HG02973 (cell line): ENCODE results near the gene DHX57.
"Not testable (repeated sequence)": the region's sequence is repeated elsewhere in the genome, so short reads cannot be mapped to it uniquely, and the experiment has no call there.

Source experiments
- ATAC-seq: cut with Tn5 transposase; IDR thresholded peaks from one replicate; pipeline ENCODE4 v1.9.1; 2021; ENCODE audit warnings: moderate library complexity; ENCODE audit not compliant: unreplicated experiment

The DHX57 gene

GRCh38 chr2:38873763-38874162, 2.0 kb downstream of the DHX57 start:
- no peak for ATAC-seq

GRCh38 chr2:38871432-38871831, 4.3 kb downstream of the DHX57 start:
- no peak for ATAC-seq

- no peak for ATAC-seq
Measured at GRCh38 chr2:38866773-38867443, 8.8 kb downstream of the DHX57 start.

- no peak for ATAC-seq
Measured at GRCh38 chr2:38863061-38863695, 12.6 kb downstream of the DHX57 start.

GRCh38 chr2:38862476-38862875, 13.3 kb downstream of the DHX57 start:
- ATAC-seq: no peak

- no peak for ATAC-seq
Measured at GRCh38 chr2:38856165-38856564, 19.6 kb downstream of the DHX57 start.

GRCh38 chr2:38850045-38850444, 25.7 kb downstream of the DHX57 start:
- ATAC-seq: peak; percentile 82

GRCh38 chr2:38836791-38837190, 38.9 kb downstream of the DHX57 start:
- peak; percentile 8 for ATAC-seq

GRCh38 chr2:38835990-38836389, 39.7 kb downstream of the DHX57 start:
- peak; percentile 89 for ATAC-seq

- no peak for ATAC-seq
Measured at GRCh38 chr2:38835015-38835601, 40.6 kb downstream of the DHX57 start.

- ATAC-seq: no peak
Measured at GRCh38 chr2:38830526-38831159, 45.1 kb downstream of the DHX57 start.

GRCh38 chr2:38829971-38830370, 45.8 kb downstream of the DHX57 start:
- no peak for ATAC-seq

GRCh38 chr2:38828460-38828859, 47.3 kb downstream of the DHX57 start:
- ATAC-seq: no peak

- not testable (repeated sequence) for ATAC-seq
Measured at GRCh38 chr2:38827539-38828145, 48.1 kb downstream of the DHX57 start.

- ATAC-seq: no peak
Measured at GRCh38 chr2:38825956-38826355, 49.8 kb downstream of the DHX57 start.

- ATAC-seq: no peak
Measured at GRCh38 chr2:38824906-38825305, 50.8 kb downstream of the DHX57 start.

GRCh38 chr2:38823386-38823785, 52.3 kb downstream of the DHX57 start:
- ATAC-seq: no peak

- ATAC-seq: no peak
Measured at GRCh38 chr2:38818565-38818964, 57.2 kb downstream of the DHX57 start.

- ATAC-seq: no peak
Measured at GRCh38 chr2:38815936-38816335, 59.8 kb downstream of the DHX57 start.

GRCh38 chr2:38810488-38810887, 65.2 kb downstream of the DHX57 start:
- ATAC-seq: no peak

- ATAC-seq: no peak
Measured at GRCh38 chr2:38808677-38809076, 67.1 kb downstream of the DHX57 start.

GRCh38 chr2:38806733-38807059, 69.0 kb downstream of the DHX57 start:
- no peak for ATAC-seq
